ENCODE data around the gene OBP2A.

DNA sequence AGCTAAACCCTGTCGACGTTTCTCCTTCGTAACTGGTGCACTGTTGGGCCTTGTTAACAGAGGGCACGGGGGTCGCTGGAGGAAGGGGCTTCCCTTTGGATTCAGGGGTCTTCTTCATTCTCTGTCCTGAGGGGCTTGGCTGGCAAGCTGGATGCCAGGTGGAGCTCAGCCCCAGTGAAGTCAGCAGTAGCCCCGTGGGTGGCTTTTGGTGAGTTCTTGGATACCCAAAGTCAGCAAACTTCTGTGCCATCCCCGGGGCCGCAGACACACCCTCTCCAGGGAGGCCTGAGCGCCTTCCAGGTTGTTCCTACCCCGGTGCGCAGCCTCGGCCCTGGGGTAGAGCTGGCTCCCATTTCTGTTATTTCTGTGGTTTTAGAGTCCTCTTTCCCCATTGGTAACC is 12.3 kb upstream of the OBP2A start:
- no peak for TF ChIP-seq CTCF (IDR thresholded peaks at IDR 0.05)
- no peak for TF ChIP-seq EP300 (IDR thresholded peaks at IDR 0.05)

Measured in tibial nerve (tissue), 4 donors.